Measurements from ENCODE around the gene ANAPC15. TPM values are rescaled to one million over a fixed set of nuclear protein-coding genes. Genes with fewer than 3 reads are reported as not detected.
A peak's percentile ranks its signal among the peaks of the same experiment; 100 is the strongest.

Gene ANAPC15
- total and polyA plus RNA-seq, 9 of the 15 experiments (the other 6 are each of a cell fraction or from before 2014, with no cell fraction given), result 53.0 to 254 (median 75.7) TPM

DNA sequence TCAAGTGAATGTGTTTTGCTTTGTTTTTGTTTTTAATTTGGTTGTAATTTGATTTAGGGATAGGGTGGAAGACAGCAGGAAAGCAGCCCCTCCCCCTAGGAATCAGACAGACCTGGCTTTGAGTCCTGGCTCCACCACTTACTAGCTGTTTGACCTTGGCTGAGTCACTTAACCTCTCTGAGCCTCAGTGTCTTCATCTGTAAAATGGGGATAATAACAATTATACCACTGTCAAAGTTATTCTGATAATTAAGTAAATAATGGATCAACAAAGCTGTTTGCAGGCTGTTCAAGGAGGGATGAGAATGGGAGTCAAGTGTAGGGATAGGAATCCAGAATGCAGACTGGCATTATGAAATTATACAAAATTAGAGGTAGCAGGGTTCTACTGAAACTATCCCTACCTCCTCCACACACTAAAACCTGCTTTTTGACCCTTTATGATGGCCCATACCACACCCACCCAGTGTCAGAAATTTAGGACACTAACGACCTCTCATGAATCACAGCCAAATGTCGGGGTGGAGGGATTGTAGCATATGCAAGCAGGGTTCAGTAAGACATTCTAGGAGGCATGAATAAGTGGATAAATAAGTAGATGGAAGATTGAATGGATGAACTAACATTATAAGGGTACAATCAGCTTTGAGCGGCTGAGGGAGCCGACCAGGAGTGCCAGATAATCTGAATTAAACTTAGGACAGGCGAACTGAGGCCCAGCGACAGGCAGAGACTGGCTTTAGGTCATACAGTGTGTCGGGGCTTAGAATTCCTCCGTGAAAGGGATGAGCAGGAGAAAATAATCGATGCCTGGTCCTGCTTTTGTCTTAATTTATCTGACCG, 974 bp downstream of the ANAPC15 start (continued):
- TF ChIP-seq EWSR1 (IDR thresholded peaks at IDR 0.05; ENCODE audit: borderline replicate concordance, low read depth, partially characterized antibody), result no peak
- TF ChIP-seq, protein P1, sequence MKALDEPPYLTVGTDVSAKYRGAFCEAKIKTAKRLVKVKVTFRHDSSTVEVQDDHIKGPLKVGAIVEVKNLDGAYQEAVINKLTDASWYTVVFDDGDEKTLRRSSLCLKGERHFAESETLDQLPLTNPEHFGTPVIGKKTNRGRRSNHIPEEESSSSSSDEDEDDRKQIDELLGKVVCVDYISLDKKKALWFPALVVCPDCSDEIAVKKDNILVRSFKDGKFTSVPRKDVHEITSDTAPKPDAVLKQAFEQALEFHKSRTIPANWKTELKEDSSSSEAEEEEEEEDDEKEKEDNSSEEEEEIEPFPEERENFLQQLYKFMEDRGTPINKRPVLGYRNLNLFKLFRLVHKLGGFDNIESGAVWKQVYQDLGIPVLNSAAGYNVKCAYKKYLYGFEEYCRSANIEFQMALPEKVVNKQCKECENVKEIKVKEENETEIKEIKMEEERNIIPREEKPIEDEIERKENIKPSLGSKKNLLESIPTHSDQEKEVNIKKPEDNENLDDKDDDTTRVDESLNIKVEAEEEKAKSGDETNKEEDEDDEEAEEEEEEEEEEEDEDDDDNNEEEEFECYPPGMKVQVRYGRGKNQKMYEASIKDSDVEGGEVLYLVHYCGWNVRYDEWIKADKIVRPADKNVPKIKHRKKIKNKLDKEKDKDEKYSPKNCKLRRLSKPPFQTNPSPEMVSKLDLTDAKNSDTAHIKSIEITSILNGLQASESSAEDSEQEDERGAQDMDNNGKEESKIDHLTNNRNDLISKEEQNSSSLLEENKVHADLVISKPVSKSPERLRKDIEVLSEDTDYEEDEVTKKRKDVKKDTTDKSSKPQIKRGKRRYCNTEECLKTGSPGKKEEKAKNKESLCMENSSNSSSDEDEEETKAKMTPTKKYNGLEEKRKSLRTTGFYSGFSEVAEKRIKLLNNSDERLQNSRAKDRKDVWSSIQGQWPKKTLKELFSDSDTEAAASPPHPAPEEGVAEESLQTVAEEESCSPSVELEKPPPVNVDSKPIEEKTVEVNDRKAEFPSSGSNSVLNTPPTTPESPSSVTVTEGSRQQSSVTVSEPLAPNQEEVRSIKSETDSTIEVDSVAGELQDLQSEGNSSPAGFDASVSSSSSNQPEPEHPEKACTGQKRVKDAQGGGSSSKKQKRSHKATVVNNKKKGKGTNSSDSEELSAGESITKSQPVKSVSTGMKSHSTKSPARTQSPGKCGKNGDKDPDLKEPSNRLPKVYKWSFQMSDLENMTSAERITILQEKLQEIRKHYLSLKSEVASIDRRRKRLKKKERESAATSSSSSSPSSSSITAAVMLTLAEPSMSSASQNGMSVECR (CRISPR knock-in tag; IDR thresholded peaks at IDR 0.05), result no peak
- TF ChIP-seq ZNF217 (CRISPR knock-in tag; IDR thresholded peaks at IDR 0.05), result no peak
- TF ChIP-seq, protein P2, sequence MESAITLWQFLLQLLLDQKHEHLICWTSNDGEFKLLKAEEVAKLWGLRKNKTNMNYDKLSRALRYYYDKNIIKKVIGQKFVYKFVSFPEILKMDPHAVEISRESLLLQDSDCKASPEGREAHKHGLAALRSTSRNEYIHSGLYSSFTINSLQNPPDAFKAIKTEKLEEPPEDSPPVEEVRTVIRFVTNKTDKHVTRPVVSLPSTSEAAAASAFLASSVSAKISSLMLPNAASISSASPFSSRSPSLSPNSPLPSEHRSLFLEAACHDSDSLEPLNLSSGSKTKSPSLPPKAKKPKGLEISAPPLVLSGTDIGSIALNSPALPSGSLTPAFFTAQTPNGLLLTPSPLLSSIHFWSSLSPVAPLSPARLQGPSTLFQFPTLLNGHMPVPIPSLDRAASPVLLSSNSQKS (CRISPR knock-in tag; IDR thresholded peaks at IDR 0.05), result no peak
- no peak for TF ChIP-seq ZNF785 (CRISPR knock-in tag; IDR thresholded peaks at IDR 0.05)
- no peak for TF ChIP-seq MAFG (tag; conservative IDR thresholded peaks at IDR 0.05)
- no peak for TF ChIP-seq STAT5B (CRISPR knock-in tag; IDR thresholded peaks at IDR 0.05)
- TF ChIP-seq, protein P3, sequence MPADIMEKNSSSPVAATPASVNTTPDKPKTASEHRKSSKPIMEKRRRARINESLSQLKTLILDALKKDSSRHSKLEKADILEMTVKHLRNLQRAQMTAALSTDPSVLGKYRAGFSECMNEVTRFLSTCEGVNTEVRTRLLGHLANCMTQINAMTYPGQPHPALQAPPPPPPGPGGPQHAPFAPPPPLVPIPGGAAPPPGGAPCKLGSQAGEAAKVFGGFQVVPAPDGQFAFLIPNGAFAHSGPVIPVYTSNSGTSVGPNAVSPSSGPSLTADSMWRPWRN (IDR thresholded peaks at IDR 0.05; ENCODE audit: low read depth), result no peak
- peak; percentile 59; the same call in 1 of the 2 replicates for TF ChIP-seq CBFB (CRISPR knock-in tag; IDR thresholded peaks at IDR 0.05)
- peak; percentile 99 for TF ChIP-seq ESRRA (IDR thresholded peaks at IDR 0.05; ENCODE audit: borderline replicate concordance, low read depth)
- TF ChIP-seq, protein P4, sequence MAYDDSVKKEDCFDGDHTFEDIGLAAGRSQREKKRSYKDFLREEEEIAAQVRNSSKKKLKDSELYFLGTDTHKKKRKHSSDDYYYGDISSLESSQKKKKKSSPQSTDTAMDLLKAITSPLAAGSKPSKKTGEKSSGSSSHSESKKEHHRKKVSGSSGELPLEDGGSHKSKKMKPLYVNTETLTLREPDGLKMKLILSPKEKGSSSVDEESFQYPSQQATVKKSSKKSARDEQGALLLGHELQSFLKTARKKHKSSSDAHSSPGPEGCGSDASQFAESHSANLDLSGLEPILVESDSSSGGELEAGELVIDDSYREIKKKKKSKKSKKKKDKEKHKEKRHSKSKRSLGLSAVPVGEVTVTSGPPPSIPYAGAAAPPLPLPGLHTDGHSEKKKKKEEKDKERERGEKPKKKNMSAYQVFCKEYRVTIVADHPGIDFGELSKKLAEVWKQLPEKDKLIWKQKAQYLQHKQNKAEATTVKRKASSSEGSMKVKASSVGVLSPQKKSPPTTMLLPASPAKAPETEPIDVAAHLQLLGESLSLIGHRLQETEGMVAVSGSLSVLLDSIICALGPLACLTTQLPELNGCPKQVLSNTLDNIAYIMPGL (CRISPR knock-in tag; IDR thresholded peaks at IDR 0.05), result no peak
- no peak for TF ChIP-seq TSC22D4 (tag; IDR thresholded peaks at IDR 0.05)
- no peak for TF ChIP-seq HCFC1 (IDR thresholded peaks at IDR 0.05; ENCODE audit: low read depth, low read length)
- 0 out of 2 replicates have a peak, but pooled peaks have one; percentile 2 for TF ChIP-seq TAF7 (tag; IDR thresholded peaks at IDR 0.05)
- TF ChIP-seq ZNF324 (CRISPR knock-in tag; IDR thresholded peaks at IDR 0.05), result no peak
- TF ChIP-seq COPS2 (conservative IDR thresholded peaks at IDR 0.05), result no peak
- TF ChIP-seq ZFX (CRISPR knock-in tag; IDR thresholded peaks at IDR 0.05), result peak; percentile 74
